ENCODE results near the gene SFTPB.
A peak's percentile ranks its signal among the peaks of the same experiment; 100 is the strongest.

The SFTPB gene

DNA sequence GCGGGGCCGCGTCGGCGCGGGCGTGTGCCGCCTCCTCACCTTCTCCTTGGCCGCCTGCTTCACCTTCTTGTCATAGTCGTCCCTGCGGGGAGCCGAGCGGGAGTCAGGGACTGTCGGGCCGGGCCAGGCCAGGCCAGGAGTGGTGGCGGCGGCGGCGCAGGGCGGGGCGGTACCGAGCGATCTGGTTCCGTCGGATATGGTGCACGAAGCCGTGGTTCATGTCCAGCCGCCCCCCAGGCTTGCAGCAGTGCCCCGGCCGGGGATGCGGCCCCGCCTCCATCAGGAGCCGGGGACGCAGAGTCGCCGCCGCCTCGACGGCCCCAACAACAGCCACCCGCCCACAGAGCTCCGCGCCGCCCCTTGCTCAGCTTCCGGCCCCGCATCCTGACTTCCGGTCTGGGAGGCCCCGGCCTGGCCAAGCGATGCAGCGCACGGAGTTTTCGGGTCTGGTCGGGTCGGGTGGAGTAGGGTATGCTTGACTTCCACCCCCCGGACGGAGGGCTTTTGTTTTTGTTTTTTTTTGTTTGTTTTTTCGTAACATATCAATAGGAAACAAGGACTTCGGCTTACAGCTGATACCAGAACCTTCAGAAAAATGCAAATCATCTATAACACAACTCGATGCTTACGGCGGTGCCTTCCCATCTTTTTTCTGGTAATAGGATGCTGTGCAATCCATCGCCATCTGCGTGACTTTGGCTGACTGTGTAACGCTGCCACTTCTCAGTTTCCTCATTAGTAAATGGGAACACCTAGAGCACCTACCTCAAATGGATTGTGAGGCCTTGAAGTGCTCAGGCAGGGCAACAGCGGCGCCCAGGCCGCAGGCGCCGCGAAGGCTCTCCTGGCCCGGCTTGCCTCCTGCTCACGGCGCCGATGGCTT lies 56.1 kb downstream of the SFTPB start, which contains the start of gene C2orf68:
Gene C2orf68, minus strand, starts transcription at position 362 of the 883 bp plus-strand sequence. Its CDS starts 82 bp downstream, at position 280.
- peak; percentile 90 for DNase-seq (ENCODE audit: low spot score)

DNA sequence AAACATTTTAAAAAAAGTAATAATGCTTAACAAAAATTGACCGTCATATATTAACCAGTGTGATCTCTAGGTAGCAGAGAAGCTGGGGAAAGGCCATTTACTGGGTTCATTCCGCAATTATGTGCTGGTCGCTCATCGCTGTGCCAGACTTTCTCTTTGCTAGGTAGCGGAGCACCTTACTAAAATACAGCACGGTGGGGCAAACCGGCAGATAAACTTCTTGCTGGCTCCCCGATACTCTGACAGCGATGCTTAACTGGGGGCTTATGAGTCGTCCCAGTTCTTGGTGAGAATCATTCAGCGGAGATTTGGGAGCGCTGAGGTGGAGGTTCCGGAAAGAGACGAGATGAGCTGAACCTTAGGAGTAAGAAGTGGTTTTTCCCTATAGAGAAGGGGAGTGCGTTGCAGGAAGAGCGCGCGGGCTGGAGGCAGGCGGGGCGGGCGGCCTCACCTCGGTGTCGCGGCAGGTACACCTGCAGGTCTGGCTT lies 56.7 kb downstream of the SFTPB start:
- DNase-seq (ENCODE audit: low spot score): no peak

All from germinal center (tissue), 1 donor.